Mesenchymal stem cell (in vitro differentiated cells and primary cell): ENCODE measurements around the gene CTBP2.

ENCODE experiments used
- DNase-seq: peaks from one replicate; pipeline ENCODE4 v3.0.0-alpha.2; 2013
- H2AFZ ChIP-seq: one replicate; pipeline ENCODE4 v1.6.1; 2013; ENCODE audit warnings: low read depth, mild to moderate bottlenecking, control low read depth, inconsistent platforms, low read length, moderate library complexity
- H2AK5ac ChIP-seq: 2 replicates; pipeline ENCODE4 v1.6.1; 2013; ENCODE audit warnings: low read length, moderate library complexity, mild to moderate bottlenecking, inconsistent platforms; ENCODE audit not compliant: severe bottlenecking
- H2BK120ac ChIP-seq: one replicate; pipeline ENCODE4 v1.6.1; 2013; ENCODE audit warnings: low read depth, mild to moderate bottlenecking, inconsistent platforms, low read length, moderate library complexity
- H2BK12ac ChIP-seq, 2 experiments: one replicate each; pipeline ENCODE4 v1.6.1; 2013; ENCODE audit warnings: inconsistent platforms in 2 of 2, low read length in 2 of 2, mild to moderate bottlenecking in 2 of 2, moderate library complexity in 2 of 2, control low read depth in 1 of 2
- H2BK15ac ChIP-seq: one replicate; pipeline ENCODE4 v1.6.1; 2013; ENCODE audit warnings: mild to moderate bottlenecking, low read depth, inconsistent platforms; ENCODE audit not compliant: poor library complexity, severe bottlenecking
- H2BK5ac ChIP-seq: 2 replicates; pipeline ENCODE4 v1.6.1; 2013; ENCODE audit warnings: low read depth, mild to moderate bottlenecking, low read length, control low read depth, inconsistent platforms; ENCODE audit not compliant: poor library complexity, severe bottlenecking
- H3K14ac ChIP-seq, 2 experiments: one replicate each; pipeline ENCODE4 v1.6.1; 2013; ENCODE audit warnings: inconsistent platforms in 2 of 2, low read length in 2 of 2, control low read depth in 1 of 2, mild to moderate bottlenecking in 1 of 2, moderate library complexity in 1 of 2
- H3K18ac ChIP-seq, 2 experiments: one replicate each; pipeline ENCODE4 v1.6.1; 2013; ENCODE audit warnings: inconsistent platforms in 2 of 2, low read length in 2 of 2, control low read depth in 1 of 2, low read depth in 1 of 2, mild to moderate bottlenecking in 1 of 2
- H3K23ac ChIP-seq, 2 experiments: one replicate each; pipeline ENCODE4 v1.6.1; 2013; ENCODE audit warnings: inconsistent platforms in 2 of 2, low read length in 2 of 2, mild to moderate bottlenecking in 2 of 2, moderate library complexity in 2 of 2, control low read depth in 1 of 2
- H3K27ac ChIP-seq: 2 replicates; pipeline ENCODE4 v1.5.1; 2013; ENCODE audit warnings: mild to moderate bottlenecking, moderate library complexity, low read length, control low read depth, inconsistent platforms; ENCODE audit not compliant: poor library complexity, severe bottlenecking
- H3K27me3 ChIP-seq, 2 experiments: 2 replicates each; pipeline versions ENCODE4 v1.6.1 to v1.7.0; 2013; ENCODE audit warnings: low read length in 2 of 2, mild to moderate bottlenecking in 2 of 2, moderate library complexity in 2 of 2, control low read depth in 1 of 2, inconsistent platforms in 1 of 2; ENCODE audit not compliant: control insufficient read depth in 1 of 2, insufficient read depth in 1 of 2
- H3K36me3 ChIP-seq, 2 experiments: 2 replicates each; pipeline versions ENCODE4 v1.6.1 to v1.7.0; 2013; ENCODE audit warnings: low read length in 2 of 2, control low read depth in 1 of 2, inconsistent platforms in 1 of 2, low read depth in 1 of 2, mild to moderate bottlenecking in 1 of 2; ENCODE audit not compliant: insufficient read depth in 2 of 2, control insufficient read depth in 1 of 2
- H3K4ac ChIP-seq, 2 experiments: one replicate each; pipeline ENCODE4 v1.6.1; 2013; ENCODE audit warnings: inconsistent platforms in 2 of 2, low read length in 2 of 2, mild to moderate bottlenecking in 2 of 2, moderate library complexity in 2 of 2, control low read depth in 1 of 2, low read depth in 1 of 2
- H3K4me1 ChIP-seq: 2 replicates; pipeline ENCODE4 v1.6.1; 2013; ENCODE audit warnings: low read depth, low read length, control low read depth; ENCODE audit not compliant: control insufficient read depth, insufficient read depth
- H3K4me2 ChIP-seq: 2 replicates; pipeline ENCODE4 v1.6.1; 2013; ENCODE audit warnings: low read length, mild to moderate bottlenecking, inconsistent platforms; ENCODE audit not compliant: poor library complexity, severe bottlenecking
- H3K4me3 ChIP-seq, 2 experiments: 2 replicates each; pipeline versions ENCODE4 v1.5.1 to v1.7.0; 2013; ENCODE audit warnings: low read length in 2 of 2, mild to moderate bottlenecking in 2 of 2, control low read depth in 1 of 2, low read depth in 1 of 2; ENCODE audit not compliant: insufficient read depth in 1 of 2
- H3K79me1 ChIP-seq: replicated peaks from 2 replicates; pipeline ENCODE4 v1.6.1; 2013; ENCODE audit warnings: mild to moderate bottlenecking, control low read depth, low read length, inconsistent platforms; ENCODE audit not compliant: poor library complexity, severe bottlenecking
- H3K9ac ChIP-seq: 2 replicates; pipeline ENCODE4 v1.7.0; 2013; ENCODE audit warnings: mild to moderate bottlenecking, low read length, moderate library complexity
- H3K9me3 ChIP-seq: 2 replicates; pipeline ENCODE4 v1.7.0; 2013; ENCODE audit warnings: mild to moderate bottlenecking, low read length; ENCODE audit not compliant: control insufficient read depth
- H4K8ac ChIP-seq: one replicate; pipeline ENCODE4 v1.6.1; 2013; ENCODE audit warnings: inconsistent platforms, mild to moderate bottlenecking, low read length, moderate library complexity
- H4K91ac ChIP-seq: one replicate; pipeline ENCODE4 v1.6.1; 2013; ENCODE audit warnings: mild to moderate bottlenecking, low read length, inconsistent platforms
- WGBS: methylation state at CpG from one replicate; pipeline ENCODE4 v1.1.7; 2013; ENCODE audit warnings: mixed read lengths; 5-methylcytosine and 5-hydroxymethylcytosine counted together

CTBP2 gene

DNA sequence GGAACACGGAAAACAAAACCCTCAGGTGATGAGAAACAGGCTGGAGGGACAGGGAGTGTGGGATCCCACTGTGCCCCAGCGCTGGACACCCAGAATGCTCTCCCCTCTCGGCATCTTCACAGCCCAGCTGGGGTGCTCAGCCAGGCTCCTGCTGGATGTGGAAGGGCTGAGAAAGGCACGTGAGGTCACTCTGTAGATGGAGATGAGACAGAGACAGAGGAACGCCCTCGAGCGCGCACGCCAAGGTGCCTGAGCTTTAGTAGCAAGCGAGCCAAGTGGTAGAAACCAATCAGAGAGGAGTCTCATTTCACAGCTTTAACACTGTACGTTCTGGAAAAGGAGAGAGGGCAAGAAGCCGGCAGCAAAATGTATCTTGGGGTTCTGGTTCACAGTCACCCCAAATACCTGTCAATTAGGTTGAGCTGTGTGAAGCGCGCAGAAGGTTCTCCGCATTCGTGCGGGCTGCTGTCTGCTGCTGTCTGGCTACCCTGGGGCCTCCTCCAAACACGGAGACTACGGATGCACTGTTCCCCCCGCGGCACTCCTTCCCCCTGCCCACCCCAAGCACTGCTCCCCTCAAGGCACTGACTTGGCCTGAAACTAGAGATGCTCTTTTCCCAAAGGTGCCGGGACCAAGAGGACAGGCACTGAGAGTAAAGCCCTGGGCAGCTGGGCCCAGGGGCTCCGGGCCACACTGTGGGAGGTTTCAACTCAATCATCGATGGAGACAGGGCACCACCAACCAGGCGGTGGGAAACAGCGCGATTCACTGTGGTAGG lies 127.0 kb downstream of the CTBP2 start:
- Histone ChIP-seq H3K4me2 (no peak overlapping the region), H2AFZ (no peak overlapping the region), H3K14ac (no peak overlapping the region), H3K4me3 (no peak overlapping the region), H3K27ac (no peak overlapping the region), H2BK5ac (no peak overlapping the region), H2BK120ac (no peak overlapping the region), H3K36me3 (peaks cover 26 to 29% of the 10 kb centered on the region in 2 experiments), H3K4me1 (peaks cover 37% of the 10 kb centered on the region), H3K18ac (peak overlapping the region; percentile 18 to 42), H2BK12ac (peak overlapping the region; percentile 59 to 81), H3K4ac (peak overlapping the region; percentile 30 to 47), H3K79me1 (peaks cover 42% of the 10 kb centered on the region), H3K9me3 (no peaks in the 10 kb centered on the region), H3K9ac (no peak overlapping the region), H3K23ac (no peak overlapping the region), H3K27me3 (no peaks in the 10 kb centered on the region), H4K91ac (no peak overlapping the region), H2BK15ac (no peak overlapping the region), H2AK5ac (no peak overlapping the region), H4K8ac (no peak overlapping the region)
- 97% methylated on average over 24 of the region's 27 CpGs for WGBS
- no peak for DNase-seq

DNA sequence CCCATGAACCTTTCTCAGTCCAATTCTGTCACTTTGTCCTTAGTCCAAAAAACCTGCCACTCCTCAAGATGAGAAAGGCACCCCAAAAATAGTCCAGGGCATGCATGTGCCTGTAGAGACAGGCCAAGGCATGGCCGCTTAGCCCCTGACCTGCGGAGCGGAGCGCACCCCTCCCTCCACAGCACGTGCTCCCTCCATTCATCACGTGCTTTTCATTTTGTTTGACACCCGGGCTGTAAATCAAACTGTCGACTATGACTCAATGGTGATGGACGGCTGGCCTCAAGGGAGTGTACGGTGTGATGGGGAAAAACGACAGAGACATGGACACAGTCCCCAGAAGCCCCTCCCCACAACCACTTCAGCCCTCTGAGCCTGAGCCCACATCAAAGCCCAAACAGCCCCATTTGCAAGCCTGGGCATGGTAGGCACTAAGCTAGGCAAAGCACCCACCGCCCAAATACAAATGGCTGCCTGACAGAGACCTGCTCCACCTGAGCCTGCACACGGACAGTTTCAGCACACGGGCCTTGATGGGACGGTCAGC lies 127.8 kb downstream of the CTBP2 start:
- Histone ChIP-seq H3K27me3 (no peaks in the 10 kb centered on the region), H3K23ac (peak overlapping the region in 1 of 2 experiments; percentile 65), H3K27ac (no peak overlapping the region), H2BK120ac (no peak overlapping the region), H3K4me2 (no peak overlapping the region), H3K36me3 (peaks cover 18 to 29% of the 10 kb centered on the region in 2 experiments), H3K9ac (no peak overlapping the region), H4K8ac (peak overlapping the region; percentile 37), H3K18ac (peak overlapping the region; percentile 24 to 68), H2AK5ac (peak overlapping the region; percentile 12), H4K91ac (peak overlapping the region; percentile 59), H3K4me3 (peak overlapping the region in 1 of 2 experiments; percentile 18), H2BK5ac (no peak overlapping the region), H3K4ac (peak overlapping the region in 1 of 2 experiments; percentile 26), H3K4me1 (peaks cover 33% of the 10 kb centered on the region), H3K79me1 (peaks cover 42% of the 10 kb centered on the region), H2BK12ac (peak overlapping the region in 1 of 2 experiments; percentile 23), H3K14ac (no peak overlapping the region), H2BK15ac (no peak overlapping the region), H3K9me3 (no peaks in the 10 kb centered on the region), H2AFZ (no peak overlapping the region)
- DNase-seq: no peak
- 83% methylated on average over 15 of the region's 15 CpGs for WGBS

- Histone ChIP-seq H3K14ac (no peak overlapping the region), H4K91ac (no peak overlapping the region), H2BK15ac (no peak overlapping the region), H2BK120ac (no peak overlapping the region), H3K27me3 (no peaks in the 10 kb centered on the region), H2BK5ac (no peak overlapping the region), H3K4me3 (no peak overlapping the region), H3K9me3 (no peaks in the 10 kb centered on the region), H2BK12ac (no peak overlapping the region), H3K18ac (peak overlapping the region in 1 of 2 experiments; percentile 14), H3K9ac (no peak overlapping the region), H3K4me2 (no peak overlapping the region), H4K8ac (no peak overlapping the region), H3K4me1 (peaks cover 27% of the 10 kb centered on the region), H2AK5ac (no peak overlapping the region), H2AFZ (no peak overlapping the region), H3K79me1 (peaks cover 45% of the 10 kb centered on the region), H3K23ac (peak overlapping the region in 1 of 2 experiments; percentile 44), H3K36me3 (peaks cover 12 to 44% of the 10 kb centered on the region in 2 experiments), H3K4ac (no peak overlapping the region), H3K27ac (no peak overlapping the region)
- no peak for DNase-seq
- WGBS: 87% methylated on average over 10 of the region's 10 CpGs
Measured at GRCh38 chr10:125030567-125031197, 129.7 kb downstream of the CTBP2 start.
